T-helper 22 cell (primary cell): ENCODE results near the gene KCTD11.
"Not testable (repeated sequence)": the region's sequence is repeated elsewhere in the genome, so short reads cannot be mapped to it uniquely, and the experiment has no call there.

ENCODE experiments used
- DNase-seq: peaks from one replicate; pipeline ENCODE4 v3.0.0-alpha.2; 2020; ENCODE audit warnings: low read depth

The KCTD11 gene

GRCh38 chr17:7346761-7347614 lies 5.0 kb upstream of the KCTD11 start:
- DNase-seq, result no peak

DNA sequence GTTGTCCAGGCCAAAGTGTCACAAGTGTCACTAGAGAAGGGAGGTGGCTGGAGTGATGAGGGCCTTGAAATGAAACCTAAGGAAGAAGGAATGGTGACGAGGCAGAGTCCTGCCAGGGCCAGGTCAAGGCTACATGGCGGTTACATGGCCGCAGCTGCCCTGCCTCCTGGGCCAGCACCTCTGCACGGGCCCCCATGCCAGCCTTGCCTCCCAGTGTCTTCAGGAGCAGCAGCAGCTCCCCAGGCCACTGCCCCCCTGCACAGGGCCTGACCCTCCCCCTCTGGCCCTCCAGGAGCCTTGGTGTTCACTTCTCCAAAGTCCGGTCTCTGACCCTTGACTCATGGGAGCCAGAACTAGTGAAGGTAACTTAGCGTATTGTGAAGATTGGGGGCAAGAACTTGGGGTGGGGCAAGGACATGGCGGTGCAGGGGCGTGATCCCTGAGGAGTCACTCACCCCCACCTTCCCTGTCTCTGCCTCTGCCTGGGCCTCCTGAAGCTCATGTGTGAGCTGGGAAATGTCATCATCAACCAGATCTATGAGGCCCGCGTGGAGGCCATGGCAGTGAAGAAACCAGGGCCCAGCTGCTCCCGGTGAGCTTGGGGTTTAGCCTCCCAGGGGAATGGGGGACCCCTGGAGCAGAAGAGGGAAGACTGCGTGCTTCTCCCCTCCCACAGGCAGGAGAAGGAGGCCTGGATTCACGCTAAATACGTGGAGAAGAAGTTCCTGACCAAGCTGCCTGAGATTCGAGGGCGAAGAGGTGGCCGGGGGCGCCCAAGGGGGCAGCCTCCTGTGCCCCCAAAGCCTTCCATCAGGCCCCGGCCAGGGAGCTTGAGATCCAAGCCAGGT lies 4.1 kb upstream of the KCTD11 start:
- no peak for DNase-seq

DNA sequence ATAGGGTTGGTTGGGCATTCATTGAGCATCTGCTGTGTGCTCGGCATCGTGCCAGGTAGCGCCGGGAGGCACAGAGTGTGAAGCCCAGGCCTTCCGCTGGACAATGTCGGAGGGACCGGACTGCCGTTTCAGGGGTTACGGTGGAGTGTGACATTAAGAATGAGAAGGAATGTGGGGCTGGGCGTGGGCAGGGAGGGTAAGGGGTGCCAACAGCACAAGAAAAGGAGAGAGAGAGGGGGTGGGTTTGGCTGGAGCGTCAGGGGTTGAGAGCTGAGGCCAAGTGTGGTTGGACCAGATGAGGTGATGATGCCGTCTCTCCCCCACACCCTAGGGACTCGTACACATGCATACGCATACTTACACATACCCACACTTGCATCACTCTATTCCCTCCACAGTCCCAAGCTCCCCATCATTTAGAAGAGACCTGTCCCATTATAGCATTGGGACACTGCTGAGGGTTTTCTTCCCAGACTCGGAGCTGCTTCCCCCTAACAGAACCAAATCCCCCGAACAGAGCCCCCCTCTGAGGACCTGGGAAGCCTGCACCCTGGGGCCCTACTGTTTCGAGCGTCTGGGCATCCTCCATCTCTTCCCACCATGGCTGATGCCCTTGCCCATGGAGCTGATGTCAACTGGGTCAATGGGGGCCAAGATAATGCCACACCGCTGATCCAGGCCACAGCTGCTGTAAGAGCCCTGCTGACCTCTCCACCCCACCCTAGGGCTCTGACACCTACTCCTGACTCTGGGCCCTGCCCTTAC lies 3.3 kb upstream of the KCTD11 start:
- DNase-seq, result no peak

DNA sequence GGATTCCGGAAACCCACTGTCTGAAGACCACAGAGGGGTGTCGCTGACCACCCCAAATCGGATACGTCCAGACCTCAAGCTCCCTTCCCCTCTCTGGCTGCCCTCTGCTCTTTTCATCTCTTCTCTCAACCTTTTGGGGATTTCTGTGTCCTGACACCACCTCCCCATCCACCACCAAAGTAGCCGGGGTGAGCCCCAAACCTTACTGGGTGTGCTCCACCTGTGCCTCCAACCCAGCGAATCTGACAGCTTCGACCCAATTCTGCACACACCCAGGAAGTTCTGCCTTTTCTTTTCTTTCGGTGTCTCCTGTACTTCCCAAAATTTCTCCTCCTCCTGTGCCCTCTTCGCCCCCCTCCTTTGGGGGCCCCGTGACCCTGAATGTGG lies 534 bp downstream of the KCTD11 start:
- no peak for DNase-seq

GRCh38 chr17:7352910-7353635 lies 1.1 kb downstream of the KCTD11 start:
- no peak for DNase-seq

GRCh38 chr17:7354262-7354843 lies 2.4 kb downstream of the KCTD11 start:
- peak; percentile 26 for DNase-seq

- DNase-seq, result no peak
These were observed 3.1 kb downstream of the KCTD11 start, which contains the start of gene TMEM95 for GRCh38 chr17:7355053-7355452. TMEM95 (plus strand) TSS chr17:7355156; CDS start chr17:7355205, 49 bp downstream.

- DNase-seq, result no peak
These were observed 3.6 kb downstream of the KCTD11 start for GRCh38 chr17:7355573-7355972.

DNA sequence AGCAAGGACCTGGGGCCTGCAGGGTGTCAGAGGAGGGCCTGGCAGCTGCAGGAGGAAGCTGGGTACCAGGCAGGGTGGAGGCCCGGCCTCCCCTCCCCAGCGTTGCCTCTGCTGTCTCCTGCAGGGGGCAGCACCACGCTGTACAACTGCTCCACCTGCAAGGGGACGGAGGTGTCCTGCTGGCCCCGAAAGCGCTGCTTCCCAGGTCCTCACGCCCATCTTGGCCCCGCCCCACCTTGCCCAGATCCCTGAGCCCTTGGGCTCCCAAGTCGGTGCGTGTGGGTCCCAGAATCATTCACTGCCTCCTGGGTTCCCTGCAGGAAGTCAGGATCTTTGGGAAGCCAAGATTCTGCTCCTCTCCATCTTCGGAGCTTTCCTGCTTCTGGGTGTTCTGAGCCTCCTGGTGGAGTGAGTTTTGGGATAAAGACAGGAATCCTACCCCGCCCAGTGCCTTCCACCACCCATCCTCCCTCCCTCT lies 4.1 kb downstream of the KCTD11 start:
- DNase-seq, result peak; percentile 62

- no peak for DNase-seq
These were observed 4.8 kb downstream of the KCTD11 start for GRCh38 chr17:7356756-7357155.

- no peak for DNase-seq
These were observed 5.4 kb downstream of the KCTD11 start for GRCh38 chr17:7357381-7357780.

GRCh38 chr17:7361906-7362305 lies 9.9 kb downstream of the KCTD11 start:
- no peak for DNase-seq

DNA sequence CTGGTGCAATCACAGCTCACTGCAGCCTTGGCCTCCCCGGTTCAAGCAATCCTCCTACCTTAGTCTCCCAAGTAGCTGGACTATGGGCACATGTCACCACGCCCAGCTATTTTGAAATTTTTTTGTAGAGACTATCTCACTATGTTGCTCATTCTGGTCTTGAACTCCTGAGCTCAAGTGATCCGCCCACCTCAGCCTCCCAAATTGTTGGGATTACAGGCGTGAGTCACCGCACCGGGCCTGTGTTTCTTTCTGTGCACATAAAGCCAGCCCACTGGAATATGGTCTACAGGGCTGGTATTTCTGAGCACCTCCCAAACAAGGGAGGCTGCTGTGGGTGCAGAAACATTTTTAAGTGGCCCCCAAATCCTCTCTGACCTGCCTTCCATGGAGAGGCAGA lies 11.3 kb downstream of the KCTD11 start:
- no peak for DNase-seq

- not testable (repeated sequence) for DNase-seq
These were observed 14.0 kb downstream of the KCTD11 start for GRCh38 chr17:7365963-7366362.

DNA sequence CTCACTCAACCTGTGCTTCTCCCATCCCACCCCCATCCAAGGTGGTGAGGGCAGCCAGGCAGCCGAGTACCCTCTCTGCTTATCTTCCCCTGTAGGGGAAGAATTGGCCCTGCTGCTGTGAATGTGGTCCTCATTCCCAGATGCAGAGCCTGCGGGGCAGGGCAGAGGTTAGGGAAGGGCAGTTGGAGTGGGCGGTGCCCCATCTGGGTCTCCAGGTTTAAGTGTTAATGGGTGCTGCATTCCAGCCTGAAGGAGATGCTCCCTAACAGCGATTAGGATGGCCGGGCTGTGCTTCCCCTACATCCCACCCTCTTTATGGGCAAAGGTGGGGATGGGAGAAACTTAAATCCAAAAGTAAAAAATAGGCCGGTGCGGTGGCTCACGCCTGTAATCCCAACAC lies 15.1 kb downstream of the KCTD11 start:
- DNase-seq, result no peak

GRCh38 chr17:7367918-7368598 lies 16.1 kb downstream of the KCTD11 start:
- no peak for DNase-seq

DNA sequence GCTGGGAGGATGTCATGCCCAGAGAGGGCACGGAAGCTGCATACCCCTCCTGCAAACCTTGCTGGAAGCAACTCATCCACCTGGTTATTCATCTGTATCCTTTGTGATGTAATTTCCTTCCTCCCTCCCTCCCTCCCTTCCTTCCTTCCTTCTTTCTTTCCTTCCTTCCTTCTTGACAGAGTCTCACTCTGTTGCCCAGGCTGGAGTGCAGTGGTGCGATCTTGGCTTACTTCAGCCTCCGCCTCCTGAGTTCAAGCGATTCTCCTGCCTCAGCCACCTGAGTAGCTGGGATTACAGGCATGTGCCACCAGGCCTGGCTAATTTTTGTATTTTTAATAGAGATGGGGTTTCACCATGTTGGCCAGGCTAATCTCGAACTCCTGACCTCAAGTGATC lies 16.6 kb downstream of the KCTD11 start:
- not testable (repeated sequence) for DNase-seq

- no peak for DNase-seq
These were observed 17.9 kb downstream of the KCTD11 start for GRCh38 chr17:7369825-7370224.

GRCh38 chr17:7370853-7371252 lies 18.9 kb downstream of the KCTD11 start:
- DNase-seq, result no peak

DNA sequence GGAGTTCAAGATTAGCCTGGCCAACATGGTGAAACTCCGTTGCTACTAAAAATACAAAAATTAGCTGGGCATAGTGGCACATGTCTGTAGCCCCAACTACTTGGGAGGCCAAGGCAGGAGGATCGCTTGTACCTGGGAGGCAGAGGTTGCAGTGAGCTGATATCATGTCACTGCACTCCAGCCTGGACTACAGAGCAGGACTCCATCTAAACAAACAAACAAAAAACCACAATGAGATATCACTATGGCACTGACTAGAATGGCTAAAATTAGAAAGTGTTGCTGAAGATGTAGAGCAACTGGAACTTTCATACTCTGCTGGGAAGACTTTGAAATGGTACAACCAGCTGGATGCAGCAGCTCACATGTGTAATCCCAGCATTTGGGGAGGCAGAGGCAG lies 22.4 kb downstream of the KCTD11 start:
- DNase-seq, result no peak

- DNase-seq, result no peak
These were observed 27.2 kb downstream of the KCTD11 start for GRCh38 chr17:7379134-7379533.
